Measurements from ENCODE around the gene DVL2.

The DVL2 gene

DNA sequence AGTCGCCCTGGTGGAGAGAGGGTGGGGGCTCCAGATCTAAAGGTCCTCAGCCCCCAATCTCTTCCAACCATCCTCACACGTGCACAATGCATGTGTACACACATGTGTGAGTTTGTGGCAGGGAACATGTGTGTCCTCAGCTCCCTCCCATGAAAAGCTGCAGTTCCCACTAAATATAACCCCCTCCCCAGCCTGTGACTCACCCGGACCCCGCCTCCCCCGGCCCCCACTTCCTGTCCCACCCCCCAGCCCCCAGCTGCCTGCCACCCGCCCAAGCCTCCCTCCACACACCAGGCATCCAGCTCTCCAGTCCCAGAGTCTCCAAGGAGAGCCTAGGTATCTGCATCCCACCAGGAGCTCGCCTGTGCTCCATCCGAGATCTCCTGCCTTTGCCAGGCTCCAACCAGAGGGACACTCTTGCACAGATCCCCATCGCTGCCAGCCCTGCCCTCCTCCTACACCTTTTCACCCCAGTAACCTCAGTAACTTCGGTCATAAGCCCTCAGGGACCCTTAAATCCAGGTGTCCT lies 18.6 kb downstream of the DVL2 start:
- DNase-seq (ENCODE audit: insufficient read length, low spot score), result no peak
- peak; percentile 75 for FAIRE-seq
- TF ChIP-seq POU2F2 (IDR thresholded peaks at IDR 0.05; ENCODE audit: low read depth, low read length), result no peak
- TF ChIP-seq POLR2AphosphoS5 (IDR thresholded peaks at IDR 0.05; ENCODE audit: low read depth, low read length), result no peak
- TF ChIP-seq PAX5 (IDR thresholded peaks at IDR 0.05; ENCODE audit: insufficient read depth, low read length, severe bottlenecking), result no peak
- TF ChIP-seq POLR2A (IDR thresholded peaks at IDR 0.05; ENCODE audit: low read depth, low read length), result no peak
- no peak for TF ChIP-seq TAF1 (IDR thresholded peaks at IDR 0.05; ENCODE audit: low read depth, low read length)
- no peak for TF ChIP-seq SPI1 (IDR thresholded peaks at IDR 0.05; ENCODE audit: low read depth, low read length)

GRCh38 chr17:7215136-7215638 lies 19.1 kb downstream of the DVL2 start:
- FAIRE-seq, result no peak

DNA sequence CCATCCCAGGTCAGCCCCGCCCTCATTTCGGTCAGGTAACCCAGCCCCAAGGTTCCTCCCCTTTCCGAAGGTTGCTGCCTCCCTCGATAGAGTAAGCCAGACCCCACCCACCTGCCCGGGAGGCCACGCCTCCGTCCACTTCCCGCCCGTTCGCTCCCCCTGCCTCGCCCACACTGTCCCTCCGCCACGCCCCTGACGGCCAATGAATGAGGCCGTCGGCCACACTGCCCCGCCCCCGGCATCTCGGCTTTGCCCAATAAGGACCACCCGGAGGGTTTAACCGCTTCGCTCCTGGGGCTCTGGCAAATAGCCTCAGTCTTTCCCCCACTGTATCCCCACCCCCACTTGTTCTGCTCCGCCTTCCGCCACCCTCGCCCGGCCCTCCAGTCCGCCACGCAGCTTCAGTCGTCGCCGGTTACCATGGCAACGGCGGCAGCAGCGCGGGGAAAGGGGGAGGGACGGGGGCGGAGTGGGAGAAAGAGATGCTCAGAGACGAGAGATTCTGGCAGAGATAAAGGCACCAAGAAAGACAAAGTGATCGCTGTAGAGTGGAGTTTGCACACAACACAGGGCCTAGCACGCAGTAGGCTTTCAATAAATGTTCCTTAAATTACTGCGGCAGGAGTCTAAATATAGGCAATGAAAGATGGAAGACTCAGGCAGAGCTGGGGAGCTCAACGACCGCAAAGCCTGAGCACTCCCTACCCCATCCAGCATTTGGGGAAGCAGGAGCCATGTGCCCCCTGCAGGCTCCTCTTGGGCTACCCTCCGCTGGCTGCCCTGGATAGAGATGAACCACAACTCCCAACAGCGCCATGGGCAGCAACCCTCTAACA lies 19.8 kb downstream of the DVL2 start:
- peak; percentile 96 for DNase-seq (ENCODE audit: insufficient read length, low spot score)
- TF ChIP-seq POU2F2 (IDR thresholded peaks at IDR 0.05; ENCODE audit: low read depth, low read length), result peak; percentile 31; the same call in 1 of the 2 replicates
- no peak for TF ChIP-seq POLR2AphosphoS5 (IDR thresholded peaks at IDR 0.05; ENCODE audit: low read depth, low read length)
- TF ChIP-seq PAX5 (IDR thresholded peaks at IDR 0.05; ENCODE audit: insufficient read depth, low read length, severe bottlenecking), result no peak
- TF ChIP-seq SPI1 (IDR thresholded peaks at IDR 0.05; ENCODE audit: low read depth, low read length), result 0 out of 2 replicates have a peak, but pooled peaks have one; percentile 15
- TF ChIP-seq TAF1 (IDR thresholded peaks at IDR 0.05; ENCODE audit: low read depth, low read length), result no peak
- no peak for TF ChIP-seq POLR2A (IDR thresholded peaks at IDR 0.05; ENCODE audit: low read depth, low read length)
- FAIRE-seq, result peak; percentile 100

More at GRCh38 chr17:7215136-7215638, 19.1 kb downstream of the DVL2 start:
- no peak for DNase-seq (ENCODE audit: insufficient read length, low spot score)
- TF ChIP-seq SPI1 (IDR thresholded peaks at IDR 0.05; ENCODE audit: low read depth, low read length) (no peak), TAF1 (IDR thresholded peaks at IDR 0.05; ENCODE audit: low read depth, low read length) (no peak), POU2F2 (IDR thresholded peaks at IDR 0.05; ENCODE audit: low read depth, low read length) (no peak), PAX5 (IDR thresholded peaks at IDR 0.05; ENCODE audit: insufficient read depth, low read length, severe bottlenecking) (no peak), POLR2AphosphoS5 (IDR thresholded peaks at IDR 0.05; ENCODE audit: low read depth, low read length) (no peak), POLR2A (IDR thresholded peaks at IDR 0.05; ENCODE audit: low read depth, low read length) (no peak)

GRCh38 chr17:7213895-7214299 lies 20.4 kb downstream of the DVL2 start:
- FAIRE-seq (no peak), DNase-seq (ENCODE audit: insufficient read length, low spot score) (no peak)
- TF ChIP-seq POU2F2 (IDR thresholded peaks at IDR 0.05; ENCODE audit: low read depth, low read length) (no peak), POLR2A (IDR thresholded peaks at IDR 0.05; ENCODE audit: low read depth, low read length) (no peak), PAX5 (IDR thresholded peaks at IDR 0.05; ENCODE audit: insufficient read depth, low read length, severe bottlenecking) (no peak), SPI1 (IDR thresholded peaks at IDR 0.05; ENCODE audit: low read depth, low read length) (no peak), TAF1 (IDR thresholded peaks at IDR 0.05; ENCODE audit: low read depth, low read length) (no peak), POLR2AphosphoS5 (IDR thresholded peaks at IDR 0.05; ENCODE audit: low read depth, low read length) (no peak)

DNA sequence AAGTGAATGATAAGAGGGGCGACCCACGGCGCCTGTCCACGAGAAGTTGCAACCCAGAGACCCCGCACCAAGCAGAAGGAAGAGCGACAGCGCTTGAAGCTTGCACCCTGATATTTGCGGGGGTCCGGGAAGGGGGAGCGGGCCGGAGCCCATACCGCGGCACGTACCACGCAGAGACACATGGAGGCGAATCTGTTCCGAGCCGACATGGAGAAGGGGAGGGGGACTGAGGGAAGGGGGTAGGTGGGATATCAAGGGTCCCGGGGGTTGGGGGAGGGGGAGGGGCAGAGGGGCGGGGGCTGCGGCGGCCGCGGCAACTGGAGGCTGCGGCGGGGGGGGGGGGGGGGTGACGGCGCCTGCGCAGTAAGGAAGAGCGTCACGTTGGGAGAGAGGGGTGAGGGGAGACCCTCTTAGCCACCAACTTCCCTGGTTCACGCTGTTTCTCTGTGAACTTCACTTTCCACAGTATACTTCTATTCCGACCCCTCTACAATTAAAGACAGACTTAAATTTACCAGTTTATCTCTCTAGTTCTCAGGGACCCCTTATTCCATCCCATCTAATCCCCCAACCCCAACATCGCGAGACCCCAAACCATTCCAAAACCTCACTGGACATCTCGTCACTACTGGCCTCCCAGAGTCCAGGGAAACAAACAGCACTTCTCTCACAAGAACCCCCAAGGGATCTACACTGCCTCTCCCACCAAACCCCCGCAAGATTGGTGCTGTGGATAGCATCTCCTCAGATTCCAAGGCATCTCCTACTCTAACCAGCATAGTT lies 22.6 kb downstream of the DVL2 start:
- FAIRE-seq (no peak), DNase-seq (ENCODE audit: insufficient read length, low spot score) (no peak)
- TF ChIP-seq SPI1 (IDR thresholded peaks at IDR 0.05; ENCODE audit: low read depth, low read length) (no peak), POLR2A (IDR thresholded peaks at IDR 0.05; ENCODE audit: low read depth, low read length) (no peak), POLR2AphosphoS5 (IDR thresholded peaks at IDR 0.05; ENCODE audit: low read depth, low read length) (no peak), PAX5 (IDR thresholded peaks at IDR 0.05; ENCODE audit: insufficient read depth, low read length, severe bottlenecking) (no peak), POU2F2 (IDR thresholded peaks at IDR 0.05; ENCODE audit: low read depth, low read length) (no peak), TAF1 (IDR thresholded peaks at IDR 0.05; ENCODE audit: low read depth, low read length) (no peak)

GRCh38 chr17:7208754-7209460 lies 25.4 kb downstream of the DVL2 start:
- TF ChIP-seq POLR2AphosphoS5 (IDR thresholded peaks at IDR 0.05; ENCODE audit: low read depth, low read length) (no peak), TAF1 (IDR thresholded peaks at IDR 0.05; ENCODE audit: low read depth, low read length) (no peak), POU2F2 (IDR thresholded peaks at IDR 0.05; ENCODE audit: low read depth, low read length) (no peak), SPI1 (IDR thresholded peaks at IDR 0.05; ENCODE audit: low read depth, low read length) (no peak), PAX5 (IDR thresholded peaks at IDR 0.05; ENCODE audit: insufficient read depth, low read length, severe bottlenecking) (no peak), POLR2A (IDR thresholded peaks at IDR 0.05; ENCODE audit: low read depth, low read length) (no peak)
- no peak for FAIRE-seq
- no peak for DNase-seq (ENCODE audit: insufficient read length, low spot score)

- DNase-seq (ENCODE audit: insufficient read length, low spot score) (no peak), FAIRE-seq (no peak)
- TF ChIP-seq POLR2A (IDR thresholded peaks at IDR 0.05; ENCODE audit: low read depth, low read length) (no peak), POLR2AphosphoS5 (IDR thresholded peaks at IDR 0.05; ENCODE audit: low read depth, low read length) (no peak)
Measured at GRCh38 chr17:7208027-7208571, 26.2 kb downstream of the DVL2 start.

- FAIRE-seq, result no peak
- TF ChIP-seq TAF1 (IDR thresholded peaks at IDR 0.05; ENCODE audit: low read depth, low read length) (no peak), POLR2AphosphoS5 (IDR thresholded peaks at IDR 0.05; ENCODE audit: low read depth, low read length) (no peak), PAX5 (IDR thresholded peaks at IDR 0.05; ENCODE audit: insufficient read depth, low read length, severe bottlenecking) (no peak), POU2F2 (IDR thresholded peaks at IDR 0.05; ENCODE audit: low read depth, low read length) (no peak), SPI1 (IDR thresholded peaks at IDR 0.05; ENCODE audit: low read depth, low read length) (no peak), POLR2A (IDR thresholded peaks at IDR 0.05; ENCODE audit: low read depth, low read length) (no peak)
- no peak for DNase-seq (ENCODE audit: insufficient read length, low spot score)
Measured at GRCh38 chr17:7207120-7208001, 27.0 kb downstream of the DVL2 start.
